HepG2 (cell line): ENCODE data around the gene VARS2. TPM values are rescaled to one million over a fixed set of nuclear protein-coding genes. Genes with fewer than 3 reads are reported as not detected.

Experiments used
- FOXP1 ChIP-seq, 2 experiments: fragments of 450-650 bp in 1 of 2; IDR thresholded peaks; 2 replicates each; pipeline ENCODE4 v1.6.1; 2017 to 2018; ENCODE audit warnings: antibody characterized with exemption in 1 of 2
- HMGA1 ChIP-seq: sonication (generic); formaldehyde crosslinking; conservative IDR thresholded peaks from 2 replicates; pipeline ENCODE4 v1.4.0; 2020; ENCODE audit warnings: missing genetic modification reagents
- KDM1A ChIP-seq: IDR thresholded peaks from 2 replicates; pipeline ENCODE4 v1.6.1; 2016; ENCODE audit warnings: missing compliant biosample characterization
- KLF15 ChIP-seq: sonication (generic); formaldehyde crosslinking; IDR thresholded peaks from 2 replicates; pipeline ENCODE4 v1.8.1; 2023; ENCODE audit warnings: borderline replicate concordance, mild to moderate bottlenecking, inconsistent platforms, missing genetic modification reagents, mixed read lengths
- NFE2L1 ChIP-seq: sonication (generic); formaldehyde crosslinking; IDR thresholded peaks from 2 replicates; pipeline ENCODE4 v1.4.0; 2020; ENCODE audit warnings: missing genetic modification reagents, mild to moderate bottlenecking, borderline replicate concordance
- NR2F6 ChIP-seq, 2 experiments: IDR thresholded peaks; 2 replicates each; pipeline ENCODE4 v1.6.1; 2016; ENCODE audit warnings: antibody characterized with exemption in 1 of 2, mild to moderate bottlenecking in 1 of 2
- NRL ChIP-seq: sonication (generic); formaldehyde crosslinking; IDR thresholded peaks from 2 replicates; pipeline ENCODE4 v1.5.0; 2020; ENCODE audit warnings: missing genetic modification reagents, mild to moderate bottlenecking, moderate library complexity, borderline replicate concordance
- PPARG ChIP-seq: conservative IDR thresholded peaks from 2 replicates; pipeline ENCODE4 v1.6.1; 2016; ENCODE audit warnings: missing biosample characterization, missing genetic modification reagents
- REPIN1 ChIP-seq: sonication (generic); formaldehyde crosslinking; IDR thresholded peaks from 2 replicates; pipeline ENCODE4 v1.8.0; 2022; ENCODE audit warnings: missing genetic modification reagents, low read depth, mild to moderate bottlenecking, borderline replicate concordance
- SAP130 ChIP-seq: IDR thresholded peaks from 2 replicates; pipeline ENCODE4 v1.6.1; 2016; ENCODE audit warnings: low read depth
- SOX6 ChIP-seq, 2 experiments: fragments of 450-650 bp in 1 of 2; sonication (generic) in 1 of 2; formaldehyde crosslinking in 1 of 2; IDR thresholded peaks; 2 replicates each; pipeline versions ENCODE4 v1.4.0 to v1.6.1; 2017 to 2020; ENCODE audit warnings: antibody characterized with exemption in 1 of 2, mild to moderate bottlenecking in 1 of 2, missing genetic modification reagents in 1 of 2
- TBL1XR1 ChIP-seq: fragments of 150-350 bp; IDR thresholded peaks from 2 replicates; pipeline ENCODE4 v1.6.1; 2014; ENCODE audit warnings: borderline replicate concordance, low read length; ENCODE audit not compliant: partially characterized antibody
- ZNF143 ChIP-seq: sonication (generic); formaldehyde crosslinking; IDR thresholded peaks from 2 replicates; pipeline ENCODE4 v1.4.0; 2020; ENCODE audit warnings: missing genetic modification reagents
- ZNF180 ChIP-seq: sonication (generic); formaldehyde crosslinking; IDR thresholded peaks from 2 replicates; pipeline ENCODE4 v1.4.0; 2020; ENCODE audit warnings: low read depth, missing genetic modification reagents, borderline replicate concordance
- ZNF44 ChIP-seq: sonication (generic); formaldehyde crosslinking; IDR thresholded peaks from 2 replicates; pipeline ENCODE4 v1.5.1; 2020; ENCODE audit warnings: mild to moderate bottlenecking, missing genetic modification reagents
- ZNF543 ChIP-seq: sonication (generic); formaldehyde crosslinking; IDR thresholded peaks from 2 replicates; pipeline ENCODE4 v1.4.0; 2020; ENCODE audit warnings: mild to moderate bottlenecking, missing genetic modification reagents
- ZNF570 ChIP-seq: sonication (generic); formaldehyde crosslinking; IDR thresholded peaks from 2 replicates; pipeline ENCODE4 v1.4.0; 2020; ENCODE audit warnings: mild to moderate bottlenecking, missing genetic modification reagents, borderline replicate concordance
- ZNF879 ChIP-seq: sonication (generic); formaldehyde crosslinking; IDR thresholded peaks from 2 replicates; pipeline ENCODE4 v1.8.1; 2023; ENCODE audit warnings: missing genetic modification reagents
- ZSCAN31 ChIP-seq: sonication (generic); formaldehyde crosslinking; IDR thresholded peaks from 2 replicates; pipeline ENCODE4 v1.5.0; 2020; ENCODE audit warnings: low read depth, mild to moderate bottlenecking, missing genetic modification reagents
- polyA plus RNA-seq, 8 experiments: library from polyadenylated mRNA; depleted of rRNA in 3 of 8; stranded (reverse) in 7 of 8; unstranded in 1 of 8; fragments of >200 nt; fragmentation: Illumina TruSeq in 4 of 8; extraction: Trizol in 4 of 8; gene quantifications; 2 replicates each; pipeline versions ENCODE4 v1.2.1 to v1.2.3, GENCODE V29; 2011 to 2016; ENCODE audit warnings: low read depth in 4 of 8, missing spikeins in 1 of 8, mixed read lengths in 1 of 8; ENCODE audit not compliant: insufficient read depth in 1 of 8
- total RNA-seq, 5 experiments: library from RNA; depleted of rRNA; stranded (reverse); fragments of >200 nt; fragmentation: Illumina TruSeq; extraction: Trizol; gene quantifications; 2 replicates each; pipeline ENCODE4 v1.2.3, GENCODE V29; 2016; ENCODE audit warnings: low read depth in 1 of 5
- TF ChIP-seq, protein P1 (sequence below): sonication (generic); formaldehyde crosslinking; IDR thresholded peaks from 2 replicates; pipeline ENCODE4 v1.4.0; 2020; ENCODE audit warnings: missing genetic modification reagents
- TF ChIP-seq, protein P2 (sequence below): sonication (generic); formaldehyde crosslinking; IDR thresholded peaks from 2 replicates; pipeline ENCODE4 v1.5.0; 2020; ENCODE audit warnings: missing genetic modification reagents
- TF ChIP-seq, protein P3 (sequence below): sonication (generic); formaldehyde crosslinking; conservative IDR thresholded peaks from 2 replicates; pipeline ENCODE4 v1.4.0; 2020; ENCODE audit warnings: missing genetic modification reagents
- TF ChIP-seq, protein P4 (sequence below): sonication (generic); formaldehyde crosslinking; IDR thresholded peaks from 2 replicates; pipeline ENCODE4 v1.9.0; 2021; ENCODE audit warnings: missing genetic modification reagents, mild to moderate bottlenecking, borderline replicate concordance

The VARS2 gene
- total and polyA plus RNA-seq, 2 of the 13 experiments (the other 11 are each of a cell fraction or from before 2014, with no cell fraction given) = 61.8 to 71.8 TPM

DNA sequence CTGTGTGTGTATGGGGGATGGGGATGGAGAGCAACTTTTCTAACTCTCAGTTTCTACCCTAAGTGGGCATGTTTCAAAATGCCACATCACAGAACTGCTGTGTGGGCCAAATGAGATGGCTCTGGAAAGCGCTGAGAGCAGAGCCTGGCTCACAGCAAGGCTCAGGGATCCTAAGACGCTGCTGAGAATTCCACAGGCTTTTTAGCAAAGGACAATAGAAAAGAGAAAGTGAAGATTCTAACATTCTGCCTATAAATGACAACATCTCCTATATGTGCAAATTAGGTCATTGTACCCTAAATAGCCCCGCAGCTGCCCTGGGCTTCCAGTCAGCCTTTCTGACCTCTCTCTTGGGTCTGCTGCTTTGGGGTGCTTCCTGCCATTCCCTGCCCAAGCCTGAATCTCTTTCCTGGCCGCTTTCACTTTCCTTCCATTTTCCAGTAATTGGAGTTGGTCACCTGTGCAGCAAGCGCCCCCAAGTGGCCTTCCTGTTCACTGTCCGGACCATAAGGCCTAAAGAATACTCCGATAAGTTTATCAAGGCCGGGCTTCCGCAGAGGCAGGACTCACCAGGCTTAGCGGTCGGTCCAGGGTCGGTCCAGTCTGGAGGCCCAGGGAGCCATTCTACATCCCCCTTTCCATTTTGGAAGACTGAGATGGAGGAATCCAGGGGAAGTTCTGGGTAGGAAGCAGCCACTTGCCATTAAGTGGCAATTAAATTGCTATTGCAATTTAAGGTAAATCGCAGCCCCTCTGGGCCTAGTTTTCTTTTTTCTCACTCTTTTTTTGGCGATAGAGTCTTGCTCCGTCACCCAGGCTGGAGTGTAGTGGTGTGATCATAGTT is 36.4 kb upstream of the VARS2 start (continued):
- TF ChIP-seq ZNF570 (no peak), KLF15 (CRISPR knock-in tag) (no peak), NRL (CRISPR knock-in tag) (no peak), ZNF180 (CRISPR knock-in tag) (no peak), TBL1XR1 (no peak), SOX6 (IDR thresholded peaks at IDR 0.05) (no peak), SOX6 (CRISPR knock-in tag; IDR thresholded peaks at IDR 0.05) (peak; percentile 70), ZNF879 (CRISPR knock-in tag) (no peak), NFE2L1 (CRISPR knock-in tag) (no peak), SAP130 (CRISPR knock-in tag) (peak; percentile 70), REPIN1 (CRISPR knock-in tag) (peak; percentile 79), ZNF543 (CRISPR knock-in tag) (no peak), NR2F6 (IDR thresholded peaks at IDR 0.05) (no peak), NR2F6 (CRISPR knock-in tag; IDR thresholded peaks at IDR 0.05) (peak; percentile 56), HMGA1 (CRISPR knock-in tag) (no peak), ZNF143 (CRISPR knock-in tag) (no peak), KDM1A (no peak), ZSCAN31 (CRISPR knock-in tag) (no peak), PPARG (CRISPR knock-in tag) (peak; percentile 59), ZNF44 (CRISPR knock-in tag) (no peak), FOXP1 (IDR thresholded peaks at IDR 0.05) (no peak), FOXP1 (CRISPR knock-in tag; IDR thresholded peaks at IDR 0.05) (0 out of 2 replicates have a peak, but pooled peaks have one; percentile 4)
- TF ChIP-seq, protein P1, sequence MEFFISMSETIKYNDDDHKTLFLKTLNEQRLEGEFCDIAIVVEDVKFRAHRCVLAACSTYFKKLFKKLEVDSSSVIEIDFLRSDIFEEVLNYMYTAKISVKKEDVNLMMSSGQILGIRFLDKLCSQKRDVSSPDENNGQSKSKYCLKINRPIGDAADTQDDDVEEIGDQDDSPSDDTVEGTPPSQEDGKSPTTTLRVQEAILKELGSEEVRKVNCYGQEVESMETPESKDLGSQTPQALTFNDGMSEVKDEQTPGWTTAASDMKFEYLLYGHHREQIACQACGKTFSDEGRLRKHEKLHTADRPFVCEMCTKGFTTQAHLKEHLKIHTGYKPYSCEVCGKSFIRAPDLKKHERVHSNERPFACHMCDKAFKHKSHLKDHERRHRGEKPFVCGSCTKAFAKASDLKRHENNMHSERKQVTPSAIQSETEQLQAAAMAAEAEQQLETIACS (CRISPR knock-in tag) = no peak
- TF ChIP-seq, protein P2, sequence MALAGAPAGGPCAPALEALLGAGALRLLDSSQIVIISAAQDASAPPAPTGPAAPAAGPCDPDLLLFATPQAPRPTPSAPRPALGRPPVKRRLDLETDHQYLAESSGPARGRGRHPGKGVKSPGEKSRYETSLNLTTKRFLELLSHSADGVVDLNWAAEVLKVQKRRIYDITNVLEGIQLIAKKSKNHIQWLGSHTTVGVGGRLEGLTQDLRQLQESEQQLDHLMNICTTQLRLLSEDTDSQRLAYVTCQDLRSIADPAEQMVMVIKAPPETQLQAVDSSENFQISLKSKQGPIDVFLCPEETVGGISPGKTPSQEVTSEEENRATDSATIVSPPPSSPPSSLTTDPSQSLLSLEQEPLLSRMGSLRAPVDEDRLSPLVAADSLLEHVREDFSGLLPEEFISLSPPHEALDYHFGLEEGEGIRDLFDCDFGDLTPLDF (CRISPR knock-in tag) = no peak; the same call in 1 of the 2 replicates
- TF ChIP-seq, protein P3, sequence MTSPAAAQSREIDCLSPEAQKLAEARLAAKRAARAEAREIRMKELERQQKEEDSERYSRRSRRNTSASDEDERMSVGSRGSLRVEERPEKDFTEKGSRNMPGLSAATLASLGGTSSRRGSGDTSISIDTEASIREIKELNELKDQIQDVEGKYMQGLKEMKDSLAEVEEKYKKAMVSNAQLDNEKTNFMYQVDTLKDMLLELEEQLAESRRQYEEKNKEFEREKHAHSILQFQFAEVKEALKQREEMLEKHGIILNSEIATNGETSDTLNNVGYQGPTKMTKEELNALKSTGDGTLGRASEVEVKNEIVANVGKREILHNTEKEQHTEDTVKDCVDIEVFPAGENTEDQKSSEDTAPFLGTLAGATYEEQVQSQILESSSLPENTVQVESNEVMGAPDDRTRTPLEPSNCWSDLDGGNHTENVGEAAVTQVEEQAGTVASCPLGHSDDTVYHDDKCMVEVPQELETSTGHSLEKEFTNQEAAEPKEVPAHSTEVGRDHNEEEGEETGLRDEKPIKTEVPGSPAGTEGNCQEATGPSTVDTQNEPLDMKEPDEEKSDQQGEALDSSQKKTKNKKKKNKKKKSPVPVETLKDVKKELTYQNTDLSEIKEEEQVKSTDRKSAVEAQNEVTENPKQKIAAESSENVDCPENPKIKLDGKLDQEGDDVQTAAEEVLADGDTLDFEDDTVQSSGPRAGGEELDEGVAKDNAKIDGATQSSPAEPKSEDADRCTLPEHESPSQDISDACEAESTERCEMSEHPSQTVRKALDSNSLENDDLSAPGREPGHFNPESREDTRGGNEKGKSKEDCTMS (CRISPR knock-in tag) = no peak
- TF ChIP-seq, protein P4, sequence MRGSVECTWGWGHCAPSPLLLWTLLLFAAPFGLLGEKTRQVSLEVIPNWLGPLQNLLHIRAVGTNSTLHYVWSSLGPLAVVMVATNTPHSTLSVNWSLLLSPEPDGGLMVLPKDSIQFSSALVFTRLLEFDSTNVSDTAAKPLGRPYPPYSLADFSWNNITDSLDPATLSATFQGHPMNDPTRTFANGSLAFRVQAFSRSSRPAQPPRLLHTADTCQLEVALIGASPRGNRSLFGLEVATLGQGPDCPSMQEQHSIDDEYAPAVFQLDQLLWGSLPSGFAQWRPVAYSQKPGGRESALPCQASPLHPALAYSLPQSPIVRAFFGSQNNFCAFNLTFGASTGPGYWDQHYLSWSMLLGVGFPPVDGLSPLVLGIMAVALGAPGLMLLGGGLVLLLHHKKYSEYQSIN (CRISPR knock-in tag) = no peak
